Vagina (tissue), 2 donors: ENCODE measurements around the gene FPR2.

Experiments used
- CTCF ChIP-seq, 3 experiments: fragments of 450-650 bp in 2 of 3; fragments of 200-600 bp in 1 of 3; sonication (generic) in 1 of 3; IDR thresholded peaks; one replicate each; pipeline ENCODE4 v1.5.1; 2017 to 2019; ENCODE audit warnings: antibody characterized with exemption in 3 of 3, mild to moderate bottlenecking in 2 of 3, moderate library complexity in 2 of 3
- POLR2A ChIP-seq, 2 donors: fragments of 450-650 bp; IDR thresholded peaks; one replicate each; pipeline ENCODE4 v1.6.1; 2017; ENCODE audit warnings: antibody characterized with exemption in 2 of 2, mild to moderate bottlenecking in 2 of 2, moderate library complexity in 2 of 2

GRCh38 chr19:51760697-51761356 lies at the start of gene FPR2:
- TF ChIP-seq POLR2A (IDR thresholded peaks at IDR 0.05) (no peak), CTCF (IDR thresholded peaks at IDR 0.05) (no peak)
